Embryonic facial prominence (tissue), 1 donor: Measurements from ENCODE around the gene ERBB4.

Source experiments
- DNase-seq: peaks from one replicate; pipeline ENCODE4 v3.0.0-alpha.2; 2016; ENCODE audit errors: extremely low spot score

Gene ERBB4

GRCh38 chr2:212428681-212429478 is 109.7 kb downstream of the ERBB4 start:
- DNase-seq: no peak

DNA sequence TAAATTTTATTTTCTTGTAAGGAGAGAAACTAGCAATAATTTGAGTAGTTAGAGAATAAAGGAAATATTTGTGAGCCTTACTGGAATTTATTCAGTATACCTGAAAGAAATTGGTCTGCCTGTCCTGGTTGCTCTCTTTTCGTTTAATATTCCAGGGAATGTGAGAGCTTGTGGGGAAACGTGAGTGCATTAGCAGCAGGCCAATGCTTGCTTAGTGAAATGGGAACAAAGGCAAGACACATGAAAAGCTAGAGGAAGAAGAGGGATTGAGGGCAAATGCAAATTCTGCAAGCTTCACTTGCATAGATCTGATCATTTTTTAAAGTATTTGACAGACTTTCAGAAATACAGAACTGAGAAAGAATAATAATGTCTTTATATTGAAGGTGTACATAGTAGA is 111.0 kb downstream of the ERBB4 start:
- no peak for DNase-seq

GRCh38 chr2:212426637-212427412 is 111.8 kb downstream of the ERBB4 start:
- no peak for DNase-seq

DNA sequence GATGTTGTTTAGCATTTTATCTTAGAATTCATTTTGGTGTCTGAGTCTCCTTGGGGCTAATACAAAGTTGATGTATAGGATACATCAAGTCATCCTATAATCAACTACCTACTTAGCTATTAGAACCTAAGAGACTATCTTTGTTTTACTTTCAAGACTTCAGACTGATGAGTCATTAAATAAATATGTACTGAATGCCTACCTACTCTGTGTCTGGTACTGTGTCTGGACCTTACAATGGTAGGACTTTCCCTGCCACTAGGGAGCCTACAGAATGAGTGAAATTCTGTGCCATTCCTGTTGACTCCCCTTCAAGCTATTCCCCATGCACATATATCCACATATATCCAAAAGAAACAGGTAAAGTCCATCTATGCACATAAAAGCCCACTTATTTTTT is 114.5 kb downstream of the ERBB4 start:
- DNase-seq: no peak

GRCh38 chr2:212423089-212423488 is 115.5 kb downstream of the ERBB4 start:
- DNase-seq: no peak

GRCh38 chr2:212421556-212422334 is 116.9 kb downstream of the ERBB4 start:
- DNase-seq: no peak

DNA sequence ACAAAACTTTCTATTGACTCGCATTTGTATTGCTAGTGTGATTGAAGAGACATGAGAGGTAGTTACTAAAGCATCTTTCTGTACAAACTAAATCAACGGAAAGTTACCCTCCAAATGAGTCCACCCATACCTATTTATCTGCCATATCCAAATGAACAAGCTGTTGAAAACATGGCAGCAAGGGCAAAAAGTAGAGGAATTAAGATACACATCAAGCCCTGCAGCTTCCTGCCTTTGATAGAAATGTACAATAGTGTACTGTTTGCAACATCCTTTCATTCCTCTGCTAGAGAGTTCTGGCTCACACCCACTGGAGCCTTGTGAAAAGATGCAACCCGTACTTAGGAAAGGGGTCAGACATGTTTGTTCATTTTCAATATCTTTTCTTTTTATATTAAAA is 122.5 kb downstream of the ERBB4 start:
- no peak for DNase-seq

- peak; percentile 68 for DNase-seq
Measured at GRCh38 chr2:212414767-212415211, 123.8 kb downstream of the ERBB4 start.

- DNase-seq: no peak
Measured at GRCh38 chr2:212409560-212409959, 129.0 kb downstream of the ERBB4 start.

GRCh38 chr2:212408524-212408923 is 130.1 kb downstream of the ERBB4 start:
- no peak for DNase-seq

GRCh38 chr2:212406716-212407115 is 131.9 kb downstream of the ERBB4 start:
- no peak for DNase-seq

- no peak for DNase-seq
Measured at GRCh38 chr2:212402316-212402715, 136.3 kb downstream of the ERBB4 start.

GRCh38 chr2:212398316-212398715 is 140.3 kb downstream of the ERBB4 start:
- DNase-seq: no peak

DNA sequence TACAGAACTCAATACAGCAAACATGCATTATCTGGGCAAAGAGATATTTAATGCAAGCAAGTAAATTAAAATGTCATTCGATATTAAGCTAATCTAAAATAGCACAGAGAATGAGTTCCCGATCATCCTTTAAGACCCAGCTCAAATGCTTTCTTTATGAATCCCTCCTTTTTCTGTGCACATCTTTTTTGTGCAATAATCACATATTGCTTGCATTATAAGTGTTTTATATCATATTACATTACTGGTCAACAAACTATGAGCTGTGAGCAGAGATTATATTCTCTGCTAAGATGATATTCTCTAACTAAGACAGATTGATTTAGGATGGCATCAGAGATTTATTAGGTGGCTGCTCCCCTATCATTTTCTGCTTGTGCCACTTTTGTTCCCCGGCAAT is 146.1 kb downstream of the ERBB4 start:
- no peak for DNase-seq

- no peak for DNase-seq
Measured at GRCh38 chr2:212392043-212392442, 146.6 kb downstream of the ERBB4 start.

GRCh38 chr2:212387146-212387545 is 151.5 kb downstream of the ERBB4 start:
- no peak for DNase-seq

- no peak for DNase-seq
Measured at GRCh38 chr2:212385241-212385640, 153.4 kb downstream of the ERBB4 start.

GRCh38 chr2:212384027-212384426 is 154.6 kb downstream of the ERBB4 start:
- no peak for DNase-seq

DNA sequence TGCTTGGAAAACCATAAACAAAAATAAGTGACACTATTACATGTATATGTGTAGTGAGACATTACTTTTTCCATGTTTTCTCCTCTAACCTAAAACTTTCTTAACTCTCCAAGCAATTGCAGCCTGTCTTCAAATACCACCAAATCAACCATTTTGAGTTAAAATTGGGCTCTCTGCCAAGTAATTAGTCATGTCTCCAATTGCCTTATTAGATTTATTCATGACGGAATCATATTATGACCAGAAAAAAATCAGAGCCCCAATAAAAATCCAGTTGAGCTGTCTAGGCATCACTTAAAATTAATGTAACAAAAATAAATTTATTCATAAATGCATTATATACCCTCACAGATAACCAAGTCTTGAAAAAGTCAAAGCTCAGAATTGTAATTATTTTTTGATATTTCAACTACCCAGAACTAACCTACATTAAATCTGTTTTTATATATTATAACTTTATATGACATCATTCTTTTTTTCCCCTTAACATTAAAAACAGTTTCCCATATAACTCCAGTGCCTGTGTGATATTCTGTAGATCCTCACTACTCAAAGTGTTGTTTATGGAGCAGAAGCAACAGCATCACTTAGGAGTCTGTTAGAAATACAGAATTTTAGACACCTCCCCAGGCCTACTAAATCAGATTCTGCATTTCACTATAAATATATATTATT is 157.0 kb downstream of the ERBB4 start:
- no peak for DNase-seq

- no peak for DNase-seq
Measured at GRCh38 chr2:212379103-212379502, 159.5 kb downstream of the ERBB4 start.

DNA sequence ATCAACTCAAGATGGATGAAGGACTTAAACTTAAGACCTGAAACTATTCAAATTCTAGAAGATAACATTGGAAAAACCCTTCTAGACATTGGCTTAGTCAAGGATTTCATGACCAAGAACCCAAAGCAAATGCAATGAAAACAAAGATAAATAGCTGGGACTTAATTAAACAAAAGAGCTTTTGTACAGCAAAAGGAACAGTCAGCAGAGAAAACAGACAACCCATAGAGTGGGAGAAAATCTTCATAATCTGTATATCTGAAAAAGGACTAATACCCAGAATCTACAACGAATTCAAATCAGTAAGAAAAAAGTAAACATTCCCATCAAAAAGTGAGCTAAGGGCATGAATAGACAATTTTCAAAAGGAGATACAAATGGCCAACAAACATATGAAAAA is 171.2 kb downstream of the ERBB4 start:
- DNase-seq: no peak
